Testis (tissue), 3 donors: Measurements from ENCODE around the gene CFH. TPM values are rescaled to one million over a fixed set of nuclear protein-coding genes. Genes with fewer than 3 reads are reported as not detected.
"Not testable (repeated sequence)": the region's sequence is repeated elsewhere in the genome, so short reads cannot be mapped to it uniquely, and the experiment has no call there.

Experiments used
- DNase-seq: peaks from one replicate; pipeline ENCODE4 v3.0.0-alpha.2; 2019
- H3K27ac ChIP-seq, 2 donors: fragments of 200-600 bp; sonication (generic); one replicate each; pipeline ENCODE4 v1.5.1; 2019
- H3K27me3 ChIP-seq: fragments of 200-600 bp; sonication (generic); one replicate; pipeline ENCODE4 v1.5.1; 2019
- H3K36me3 ChIP-seq: fragments of 200-600 bp; sonication (generic); one replicate; pipeline ENCODE4 v1.5.1; 2017; ENCODE audit warnings: low read depth; ENCODE audit errors: missing control alignments
- H3K4me1 ChIP-seq: fragments of 200-600 bp; sonication (generic); one replicate; pipeline ENCODE4 v1.5.1; 2019
- H3K4me3 ChIP-seq, 2 donors: fragments of 200-600 bp; sonication (generic); one replicate each; pipeline ENCODE4 v1.5.1; 2017 to 2019
- H3K9me3 ChIP-seq: fragments of 200-600 bp; sonication (generic); one replicate; pipeline ENCODE4 v1.5.1; 2017
- POLR2A ChIP-seq: fragments of 450-650 bp; IDR thresholded peaks from one replicate; pipeline ENCODE4 v1.6.1; 2017; ENCODE audit warnings: antibody characterized with exemption, mild to moderate bottlenecking, moderate library complexity
- WGBS, 2 donors: methylation state at CpG; one replicate each; pipeline ENCODE4 v1.1.5; 2018; 5-methylcytosine and 5-hydroxymethylcytosine counted together
- intact Hi-C: fragments of 100-400 bp; cut with DNase I; formaldehyde crosslinking; loops from one replicate; pipeline ENCODE4 v1.15.1; 2023; ENCODE audit warnings: low total_unique reads
- polyA plus RNA-seq: library from polyadenylated mRNA; stranded (reverse); fragments of 350-450 nt; fragmentation: Illumina TruSeq; extraction: RNeasy Lipid Tissue Mini Kit (QIAGEN cat#74804); gene quantifications from one replicate; pipeline ENCODE4 v1.2.3, GENCODE V29; 2014; ENCODE audit warnings: low read depth, low replicate concordance; ENCODE audit not compliant: insufficient read depth
- total RNA-seq, 2 donors: library from RNA; depleted of rRNA; stranded (reverse); fragments of >200 nt; gene quantifications; one replicate each; pipeline ENCODE4 v1.2.3, GENCODE V29; 2016
- TF ChIP-seq, protein P1 (sequence below), 3 experiments: fragments of 450-650 bp in 2 of 3; fragments of 200-600 bp in 1 of 3; sonication (generic) in 1 of 3; IDR thresholded peaks; one replicate each; pipeline ENCODE4 v1.5.1; 2016 to 2019; ENCODE audit warnings: antibody characterized with exemption in 3 of 3, mild to moderate bottlenecking in 2 of 3, moderate library complexity in 1 of 3

The CFH gene
- total and polyA plus RNA-seq, 3 donors from 2014 or later = 9.3 to 32.1 (median 26.2) TPM

- DNase-seq = no peak
- no peaks in the 10 kb centered on the region for H3K27me3 ChIP-seq
- intact Hi-C loops = no loop called here
- no peaks in the 10 kb centered on the region for H3K36me3 ChIP-seq
- 93 to 94% methylated on average over 6 of the region's 6 CpGs for WGBS, 2 donors
- no peak overlapping the region for H3K27ac ChIP-seq
- no peaks in the 10 kb centered on the region for H3K4me1 ChIP-seq
- TF ChIP-seq, protein P1, sequence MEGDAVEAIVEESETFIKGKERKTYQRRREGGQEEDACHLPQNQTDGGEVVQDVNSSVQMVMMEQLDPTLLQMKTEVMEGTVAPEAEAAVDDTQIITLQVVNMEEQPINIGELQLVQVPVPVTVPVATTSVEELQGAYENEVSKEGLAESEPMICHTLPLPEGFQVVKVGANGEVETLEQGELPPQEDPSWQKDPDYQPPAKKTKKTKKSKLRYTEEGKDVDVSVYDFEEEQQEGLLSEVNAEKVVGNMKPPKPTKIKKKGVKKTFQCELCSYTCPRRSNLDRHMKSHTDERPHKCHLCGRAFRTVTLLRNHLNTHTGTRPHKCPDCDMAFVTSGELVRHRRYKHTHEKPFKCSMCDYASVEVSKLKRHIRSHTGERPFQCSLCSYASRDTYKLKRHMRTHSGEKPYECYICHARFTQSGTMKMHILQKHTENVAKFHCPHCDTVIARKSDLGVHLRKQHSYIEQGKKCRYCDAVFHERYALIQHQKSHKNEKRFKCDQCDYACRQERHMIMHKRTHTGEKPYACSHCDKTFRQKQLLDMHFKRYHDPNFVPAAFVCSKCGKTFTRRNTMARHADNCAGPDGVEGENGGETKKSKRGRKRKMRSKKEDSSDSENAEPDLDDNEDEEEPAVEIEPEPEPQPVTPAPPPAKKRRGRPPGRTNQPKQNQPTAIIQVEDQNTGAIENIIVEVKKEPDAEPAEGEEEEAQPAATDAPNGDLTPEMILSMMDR (IDR thresholded peaks at IDR 0.05) = no peak
- no peak for TF ChIP-seq POLR2A
- no peak overlapping the region for H3K4me3 ChIP-seq
- H3K9me3 ChIP-seq = no peaks in the 10 kb centered on the region
These were observed 14.2 kb upstream of the CFH start for GRCh38 chr1:196637606-196638005.

- no peak for DNase-seq
- 95 to 97% methylated on average over 2 of the region's 2 CpGs for WGBS, 2 donors
- TF ChIP-seq, protein P1 (IDR thresholded peaks at IDR 0.05) = no peak
- no peak for TF ChIP-seq POLR2A
These were observed 13.4 kb upstream of the CFH start for GRCh38 chr1:196638466-196638865.

DNA sequence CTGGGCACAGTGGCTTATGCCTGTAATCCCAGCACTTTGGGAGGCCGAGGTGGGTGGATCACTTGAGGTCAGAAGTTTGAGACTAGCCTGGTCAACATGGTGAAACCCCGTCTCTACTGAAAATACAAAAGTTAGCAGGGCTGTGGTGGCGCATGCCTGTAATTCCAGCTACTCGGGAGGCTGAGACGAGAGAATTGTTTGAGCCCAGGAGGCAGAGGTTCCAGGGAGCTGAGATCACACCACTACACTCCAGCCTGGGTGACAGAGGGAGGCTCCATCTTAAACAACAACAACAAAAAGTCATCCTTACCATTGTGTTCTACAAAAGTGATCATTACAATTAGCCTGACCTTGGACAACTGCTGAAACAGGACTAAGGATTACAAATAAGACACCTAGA lies 12.6 kb upstream of the CFH start:
- H3K9me3 ChIP-seq, H3K4me3 ChIP-seq, H3K27me3 ChIP-seq, H3K4me1 ChIP-seq, H3K36me3 ChIP-seq, H3K27ac ChIP-seq, intact Hi-C loops, DNase-seq: not testable (repeated sequence)
- WGBS, 2 donors = 95 to 97% methylated on average over 5 of the region's 5 CpGs

More at GRCh38 chr1:196638466-196638865, 13.4 kb upstream of the CFH start:
- Histone ChIP-seq H3K4me1 (no peaks in the 10 kb centered on the region), H3K36me3 (no peaks in the 10 kb centered on the region), H3K9me3 (no peaks in the 10 kb centered on the region), H3K27ac (no peak overlapping the region), H3K27me3 (no peaks in the 10 kb centered on the region), H3K4me3 (no peak overlapping the region)
- intact Hi-C loops = no loop called here

GRCh38 chr1:196640976-196641375 lies 10.9 kb upstream of the CFH start:
- DNase-seq = no peak
- Histone ChIP-seq H3K4me1 (no peaks in the 10 kb centered on the region), H3K4me3 (no peak overlapping the region), H3K27ac (no peak overlapping the region), H3K27me3 (no peaks in the 10 kb centered on the region), H3K9me3 (no peaks in the 10 kb centered on the region), H3K36me3 (no peaks in the 10 kb centered on the region)
- 89 to 96% methylated on average over 1 of the region's 1 CpG for WGBS, 2 donors
- no peak for TF ChIP-seq POLR2A
- TF ChIP-seq, protein P1 (IDR thresholded peaks at IDR 0.05) = no peak
- intact Hi-C loops = no loop called here

DNA sequence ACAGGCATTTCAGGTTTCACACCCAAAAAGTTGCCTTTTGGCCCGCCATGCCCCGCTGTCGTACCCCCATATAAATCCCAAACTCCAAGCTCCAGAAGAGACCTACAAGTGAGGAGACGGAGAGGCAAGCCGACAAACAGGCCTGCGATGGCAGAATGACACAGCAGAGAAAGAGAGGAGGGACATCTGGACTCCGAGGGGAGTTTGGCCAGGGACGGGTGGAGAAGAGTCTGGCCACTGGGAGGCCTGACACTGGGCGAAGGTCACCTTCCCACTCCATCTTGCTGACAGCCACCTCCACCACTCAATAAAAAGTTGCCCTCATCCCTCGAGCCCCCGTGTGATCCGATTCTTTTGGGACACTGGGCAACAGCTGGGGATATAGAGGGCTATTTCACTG lies 1.9 kb upstream of the CFH start:
- Histone ChIP-seq H3K9me3 (no peaks in the 10 kb centered on the region), H3K27ac (no peak overlapping the region), H3K27me3 (no peaks in the 10 kb centered on the region), H3K4me1 (no peaks in the 10 kb centered on the region), H3K36me3 (no peaks in the 10 kb centered on the region), H3K4me3 (no peak overlapping the region)
- intact Hi-C loops = no loop called here
- WGBS, 2 donors = 68 to 78% methylated on average over 12 of the region's 12 CpGs
- no peak for DNase-seq
- no peak for TF ChIP-seq POLR2A
- TF ChIP-seq, protein P1 (IDR thresholded peaks at IDR 0.05) = no peak
